ENCODE data around the gene RNF130. TPM values are rescaled to one million over a fixed set of nuclear protein-coding genes. Genes with fewer than 3 reads are reported as not detected.
"Not testable (repeated sequence)": the region's sequence is repeated elsewhere in the genome, so short reads cannot be mapped to it uniquely, and the experiment has no call there.

RNF130 gene
- total RNA-seq, 2 donors from 2014 or later: 39.7 to 52.1 TPM

- intact Hi-C loops (cut with DNase I, micrococcal nuclease): no loop called here
- DNase-seq (no peak), ATAC-seq (no peak)
Measured at GRCh38 chr5:179964015-179964414, 107.5 kb downstream of the RNF130 start.

GRCh38 chr5:179963375-179963774 is 108.2 kb downstream of the RNF130 start:
- ATAC-seq: no peak
- intact Hi-C loops (cut with DNase I, micrococcal nuclease): no loop called here
- no peak for DNase-seq

DNA sequence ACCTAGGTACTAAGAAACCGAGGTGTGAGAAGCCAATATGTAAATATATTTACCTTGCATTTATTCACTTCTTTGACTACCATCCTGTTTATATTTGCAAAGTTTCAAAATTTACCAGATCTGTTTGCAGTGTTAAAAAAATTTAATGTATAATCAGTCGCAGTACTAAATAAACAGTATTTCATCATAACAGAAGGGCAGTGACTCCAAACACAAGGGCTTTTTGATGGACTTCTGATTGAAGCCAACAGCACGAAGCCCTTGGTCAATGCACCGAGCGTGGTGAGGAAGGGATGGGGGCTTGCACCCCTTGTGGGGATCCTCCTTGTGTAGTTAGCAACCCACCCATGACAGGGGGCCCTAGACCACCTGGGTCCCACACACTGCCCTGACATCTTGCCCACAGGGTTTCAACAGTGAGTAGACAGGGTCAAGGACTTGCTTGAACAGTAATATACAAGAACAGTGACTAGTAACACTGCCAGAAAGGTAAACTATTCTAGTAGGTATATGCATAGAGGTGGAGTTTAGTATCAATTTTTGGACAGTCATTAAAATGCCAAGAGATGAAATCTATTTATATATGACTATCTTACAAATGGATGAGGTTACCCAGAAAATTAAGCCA is 111.2 kb downstream of the RNF130 start:
- no peak for DNase-seq
- ATAC-seq: no peak
- intact Hi-C loops (cut with DNase I, micrococcal nuclease): no loop called here

GRCh38 chr5:179959641-179960040 is 111.9 kb downstream of the RNF130 start:
- DNase-seq (no peak), ATAC-seq (no peak)
- intact Hi-C loops (cut with DNase I, micrococcal nuclease): no loop called here

- intact Hi-C loops (cut with DNase I, micrococcal nuclease): not testable (repeated sequence)
Measured at GRCh38 chr5:179959118-179959517, 112.4 kb downstream of the RNF130 start.

DNA sequence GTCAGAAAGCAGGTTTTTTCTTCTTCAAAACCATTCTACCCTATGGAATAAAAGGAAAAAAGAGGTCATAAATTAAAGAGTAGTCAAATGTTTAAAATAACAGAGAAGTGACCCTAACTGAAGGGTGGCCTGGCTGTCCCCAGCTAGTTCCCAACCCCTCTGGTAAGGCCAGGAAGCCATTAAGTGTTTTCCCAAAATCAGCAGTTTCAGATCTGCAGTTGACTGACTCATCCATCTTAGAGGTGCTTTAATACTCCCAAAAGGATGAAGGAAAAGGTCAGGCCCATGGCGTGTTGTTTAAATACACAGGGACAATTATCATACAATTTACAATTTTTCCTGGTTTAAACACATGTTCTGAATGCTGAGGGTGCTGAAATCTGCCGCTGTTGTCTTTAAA is 115.9 kb downstream of the RNF130 start:
- ATAC-seq: no peak
- intact Hi-C loops (cut with DNase I, micrococcal nuclease): no loop called here
- DNase-seq: no peak

More at GRCh38 chr5:179959118-179959517, 112.4 kb downstream of the RNF130 start:
- not testable (repeated sequence) for DNase-seq, ATAC-seq

GRCh38 chr5:179955062-179955461 is 116.5 kb downstream of the RNF130 start:
- intact Hi-C loops (cut with DNase I, micrococcal nuclease): no loop called here
- no peak for ATAC-seq
- no peak for DNase-seq

DNA sequence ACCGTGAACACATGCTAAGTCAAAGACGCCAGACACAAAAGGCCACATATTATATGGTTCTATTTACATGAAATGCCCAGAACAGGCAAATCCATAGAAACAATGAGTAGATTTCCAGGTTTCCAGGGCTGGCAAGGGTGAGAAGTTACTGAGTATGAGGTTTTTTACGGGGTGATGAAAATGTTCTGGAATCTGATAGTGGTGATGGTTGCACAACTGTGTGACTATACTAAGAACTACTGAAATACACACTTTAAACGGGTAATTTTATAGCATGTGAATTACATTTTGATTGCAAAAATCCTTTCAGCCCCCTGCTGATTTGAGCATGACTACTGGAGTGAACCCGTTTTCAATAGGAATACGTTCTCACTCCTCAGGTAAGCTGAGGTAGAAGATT is 117.1 kb downstream of the RNF130 start:
- ATAC-seq (no peak), DNase-seq (no peak)
- intact Hi-C loops (cut with DNase I, micrococcal nuclease): no loop called here

DNA sequence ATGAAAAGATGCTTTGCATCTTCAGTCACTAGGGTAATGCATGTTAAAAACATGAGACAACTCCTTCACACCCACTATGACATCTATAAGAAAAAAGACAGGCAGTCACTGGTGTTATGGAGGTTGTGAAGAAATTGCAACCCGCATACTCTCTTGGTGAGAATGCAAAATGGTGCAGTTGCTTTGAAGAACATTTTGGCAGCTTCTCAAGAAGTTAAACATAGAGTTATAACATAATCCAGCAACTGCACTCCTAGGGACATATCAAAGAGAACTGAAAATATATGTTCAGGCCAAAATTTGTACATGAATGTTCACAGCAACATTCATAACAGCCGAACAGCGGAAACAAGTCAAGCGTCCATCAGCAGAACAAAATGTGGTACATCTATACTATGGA is 117.6 kb downstream of the RNF130 start:
- DNase-seq: no peak
- intact Hi-C loops (cut with DNase I, micrococcal nuclease): no loop called here
- ATAC-seq: no peak

GRCh38 chr5:179936976-179937681 is 134.4 kb downstream of the RNF130 start:
- DNase-seq: no peak
- intact Hi-C loops (cut with DNase I, micrococcal nuclease): no loop called here
- no peak for ATAC-seq

GRCh38 chr5:179930788-179931473 is 140.6 kb downstream of the RNF130 start:
- no peak for DNase-seq
- no peak for ATAC-seq
- intact Hi-C loops (cut with DNase I, micrococcal nuclease): no loop called here

DNA sequence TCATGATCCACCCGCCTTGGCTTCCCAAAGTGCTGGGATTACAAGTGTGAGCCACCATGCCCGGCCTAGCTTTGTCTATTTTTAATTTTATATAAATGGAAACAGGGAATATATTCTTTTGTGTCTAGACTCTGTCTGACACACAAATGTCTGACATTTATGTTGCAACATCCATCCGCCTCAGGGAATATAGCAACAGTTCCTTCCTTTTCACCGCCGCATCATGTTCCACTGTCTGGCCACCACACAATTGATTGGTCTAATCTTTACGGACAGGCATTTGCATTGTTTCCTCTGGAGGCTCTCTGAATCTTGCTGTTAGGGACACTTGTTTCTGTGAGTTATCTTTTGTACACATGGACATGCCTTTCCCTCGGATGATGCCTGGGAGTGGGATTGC is 143.7 kb downstream of the RNF130 start:
- ATAC-seq (no peak), DNase-seq (no peak)
- intact Hi-C loops (cut with DNase I, micrococcal nuclease): no loop called here

DNA sequence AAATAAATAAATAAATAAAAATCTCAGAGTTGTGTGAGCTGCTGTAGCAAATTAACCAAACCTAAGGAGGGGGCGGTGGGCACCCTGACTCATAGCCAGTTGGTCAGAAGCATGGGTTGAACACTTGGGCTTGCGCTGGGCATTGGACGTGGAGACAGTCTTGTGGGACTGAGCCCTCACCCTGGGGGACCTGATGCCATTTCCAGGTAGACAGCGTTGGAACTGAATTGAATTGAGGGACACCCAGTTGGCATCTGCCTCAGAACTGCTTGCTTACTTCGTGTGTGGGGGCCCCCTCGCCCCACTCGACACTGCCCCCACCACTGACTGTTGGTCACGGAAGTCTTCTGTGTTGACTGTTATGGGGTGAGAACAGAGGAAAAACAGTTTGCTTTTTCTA is 144.9 kb downstream of the RNF130 start:
- intact Hi-C loops (cut with DNase I, micrococcal nuclease): no loop called here
- ATAC-seq (no peak), DNase-seq (no peak)

GRCh38 chr5:179923436-179923835 is 148.1 kb downstream of the RNF130 start:
- DNase-seq (no peak), ATAC-seq (no peak)
- intact Hi-C loops (cut with DNase I, micrococcal nuclease): no loop called here

DNA sequence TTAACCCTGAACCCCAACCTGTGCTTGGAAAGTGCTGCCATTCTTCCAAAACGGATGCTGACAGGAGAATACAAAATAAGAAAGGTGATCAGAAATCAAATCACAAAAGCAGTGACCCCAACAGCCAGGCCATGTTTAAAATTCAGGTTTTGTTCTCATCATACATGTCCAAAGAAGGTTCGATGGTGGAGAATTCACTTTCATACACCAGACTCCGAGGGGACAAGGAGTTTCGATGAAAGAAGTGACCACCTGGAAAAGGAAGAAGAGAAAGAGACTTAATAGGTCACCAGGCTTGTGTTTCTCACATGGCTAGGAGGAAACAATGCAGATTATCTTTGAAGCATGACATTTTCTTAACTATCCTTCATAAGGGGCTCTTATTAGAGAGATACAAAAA is 151.4 kb downstream of the RNF130 start:
- ATAC-seq (no peak), DNase-seq (no peak)
- intact Hi-C loops (cut with DNase I, micrococcal nuclease): no loop called here

DNA sequence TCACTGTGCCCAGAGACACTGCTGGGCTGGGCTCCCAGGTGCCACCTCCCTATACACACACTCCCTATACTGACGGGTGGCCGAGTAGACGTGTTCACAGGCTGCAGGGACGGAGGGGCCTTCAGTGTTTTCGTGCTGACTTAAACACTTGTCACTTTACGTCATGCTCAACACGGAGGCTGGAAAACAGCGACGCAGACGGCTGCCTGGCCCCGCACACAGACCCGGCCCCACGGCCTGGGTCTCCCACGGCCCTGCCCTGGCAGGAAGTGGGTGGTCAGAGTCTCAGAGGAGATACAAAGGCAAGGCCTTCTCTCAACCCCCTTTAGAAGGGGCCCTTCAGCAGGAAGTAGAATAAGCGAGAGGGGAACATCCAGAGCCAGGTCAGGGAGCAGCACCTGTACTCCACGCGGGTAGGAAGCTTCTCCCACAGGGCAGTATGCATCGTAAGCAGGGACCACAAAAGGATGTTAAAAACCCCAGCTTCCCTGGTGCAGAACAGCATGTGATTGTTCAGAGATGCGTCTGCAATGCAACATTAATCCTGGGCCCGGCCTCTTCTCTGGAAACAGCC is 152.0 kb downstream of the RNF130 start:
- DNase-seq (no peak), ATAC-seq (no peak)
- intact Hi-C loops (cut with DNase I, micrococcal nuclease): loop anchor here in 1 of 2 donors (10.0 kb wide), 1 partner anchor 155 kb away; the partner anchor contains the start of gene RNF130

GRCh38 chr5:179918742-179919486 is 152.6 kb downstream of the RNF130 start:
- DNase-seq: no peak
- intact Hi-C loops (cut with DNase I, micrococcal nuclease): loop anchor here in 1 of 2 donors (10.0 kb wide), 1 partner anchor 156 kb away; the partner anchor contains the start of gene RNF130
- no peak for ATAC-seq

- no peak for ATAC-seq
- no peak for DNase-seq
- intact Hi-C loops (cut with DNase I, micrococcal nuclease): loop anchor here in 1 of 2 donors (10.0 kb wide), 1 partner anchor 158 kb away; the partner anchor contains the start of gene RNF130
Measured at GRCh38 chr5:179916523-179916922, 155.0 kb downstream of the RNF130 start.

DNA sequence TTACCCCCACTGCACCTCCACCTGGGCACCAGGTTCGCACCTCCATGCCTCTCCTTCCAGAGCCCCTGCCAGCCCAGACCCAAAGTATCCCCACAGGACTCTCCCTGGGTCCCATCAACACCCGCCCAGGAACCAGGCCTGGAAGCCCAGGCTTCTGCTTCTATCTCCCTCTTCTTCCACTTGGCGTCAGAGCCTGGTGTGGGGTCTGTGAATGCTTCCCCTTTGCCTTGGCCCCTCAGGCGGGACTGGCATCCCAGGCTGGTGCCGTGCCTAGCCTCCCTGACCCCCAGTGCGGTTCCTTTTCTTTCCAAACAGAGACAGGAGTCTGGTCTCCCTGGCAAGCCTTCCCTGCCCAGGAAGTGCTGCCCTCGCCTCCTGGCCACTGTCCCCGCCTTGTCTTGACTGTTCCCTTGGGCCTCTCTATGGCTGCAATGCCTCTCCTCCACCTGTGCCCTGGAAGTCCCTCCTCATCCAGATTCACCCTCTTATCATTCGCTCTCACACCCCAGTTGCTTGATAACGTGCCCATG is 156.1 kb downstream of the RNF130 start:
- intact Hi-C loops (cut with DNase I, micrococcal nuclease): loop anchor here in 1 of 2 donors (10.0 kb wide), 1 partner anchor 159 kb away; the partner anchor contains the start of gene RNF130
- DNase-seq (no peak), ATAC-seq (no peak)
